ENCODE data around the gene TIAM2.
"Not testable (repeated sequence)": the region's sequence is repeated elsewhere in the genome, so short reads cannot be mapped to it uniquely, and the experiment has no call there.

The TIAM2 gene

GRCh38 chr6:154995254-154996015 is at the start of gene TIAM2:
Gene TIAM2, plus strand, starts transcription at chr6:154995315. Its CDS starts 133,909 bp downstream, at chr6:155129224.
- DNase-seq: no peak

GRCh38 chr6:154950979-154951344 is 44.2 kb upstream of the TIAM2 start:
- DNase-seq: no peak

- peak; percentile 59 for DNase-seq
These were observed 43.5 kb upstream of the TIAM2 start for GRCh38 chr6:154951345-154952200.

- no peak for DNase-seq
These were observed 41.5 kb upstream of the TIAM2 start for GRCh38 chr6:154953644-154954043.

GRCh38 chr6:154954347-154954746 is 40.8 kb upstream of the TIAM2 start:
- no peak for DNase-seq

GRCh38 chr6:154956771-154957522 is 38.2 kb upstream of the TIAM2 start:
- DNase-seq: no peak

GRCh38 chr6:154958469-154958868 is 36.6 kb upstream of the TIAM2 start:
- DNase-seq: no peak

- no peak for DNase-seq
These were observed 34.7 kb upstream of the TIAM2 start for GRCh38 chr6:154960299-154960843.

GRCh38 chr6:154960854-154961530 is 34.1 kb upstream of the TIAM2 start:
- DNase-seq: no peak

- no peak for DNase-seq
These were observed 32.4 kb upstream of the TIAM2 start for GRCh38 chr6:154962753-154963152.

- not testable (repeated sequence) for DNase-seq
These were observed 28.9 kb upstream of the TIAM2 start for GRCh38 chr6:154966065-154966770.

- DNase-seq: no peak
These were observed 25.3 kb upstream of the TIAM2 start for GRCh38 chr6:154969796-154970195.

- DNase-seq: no peak
These were observed 20.5 kb upstream of the TIAM2 start for GRCh38 chr6:154974485-154975149.

GRCh38 chr6:154977588-154977987 is 17.5 kb upstream of the TIAM2 start:
- no peak for DNase-seq

- DNase-seq: no peak
These were observed 14.6 kb upstream of the TIAM2 start for GRCh38 chr6:154980273-154981078.

GRCh38 chr6:154981079-154981870 is 13.8 kb upstream of the TIAM2 start:
- no peak for DNase-seq

- DNase-seq: no peak
These were observed 11.0 kb upstream of the TIAM2 start for GRCh38 chr6:154984146-154984545.

- peak; percentile 62 for DNase-seq
These were observed 8.3 kb upstream of the TIAM2 start for GRCh38 chr6:154986787-154987235.

GRCh38 chr6:154989448-154989847 is 5.7 kb upstream of the TIAM2 start:
- no peak for DNase-seq

Measured in MV-4-11 (cell line).